B cell (primary cell): ENCODE measurements around the gene TMEM17. TPM values are rescaled to one million over a fixed set of nuclear protein-coding genes. Genes with fewer than 3 reads are reported as not detected.

Source experiments
- ATAC-seq: fragments of 200-7000 bp; cut with Tn5 transposase; one replicate; pipeline ENCODE4 v1.10.0; 2021; ENCODE audit warnings: low read depth, mild to moderate bottlenecking, moderate number of reproducible peaks, moderate library complexity
- CTCF ChIA-PET: fragments of 350-600 bp; sonication (Branson Sonifier 250); formaldehyde crosslinking; loops from one replicate; lab custom pipeline; 2021; ENCODE audit warnings: antibody characterized with exemption, inconsistent platforms; lab: Charles Lee
- POLR2A ChIA-PET: fragments of 350-600 bp; sonication (Branson Sonifier 250); formaldehyde crosslinking; loops from one replicate; lab custom pipeline; 2021; ENCODE audit warnings: antibody characterized with exemption; lab: Charles Lee
- DNase-seq: peaks from one replicate; pipeline ENCODE4 v3.0.0; 2013
- H2AFZ ChIP-seq: 2 replicates; pipeline ENCODE4 v1.6.1; 2012; ENCODE audit warnings: mild to moderate bottlenecking, low read depth, low read length; ENCODE audit not compliant: insufficient read depth, poor library complexity, severe bottlenecking
- H3K27ac ChIP-seq, 2 donors: 1 replicate in 1 of 2; 2 replicates in 1 of 2; pipeline ENCODE4 v1.5.1; 2012 to 2013; ENCODE audit warnings: low read length in 2 of 2, mild to moderate bottlenecking in 2 of 2, moderate library complexity in 1 of 2
- H3K27me3 ChIP-seq, 4 experiments: fragments of 200-600 bp in 1 of 4; sonication (generic) in 1 of 4; replicated peaks in 1 of 4; 1 replicate in 2 of 4; 2 replicates in 2 of 4; pipeline versions ENCODE4 v1.6.1 to v1.7.0; 2013 to 2016; ENCODE audit warnings: low read length in 3 of 4, mild to moderate bottlenecking in 2 of 4, mixed read lengths in 1 of 4, moderate library complexity in 1 of 4; ENCODE audit not compliant: insufficient read depth in 4 of 4, control insufficient read depth in 3 of 4; ENCODE audit errors: control extremely low read depth in 1 of 4
- H3K36me3 ChIP-seq, 2 experiments: replicated peaks in 1 of 2; 1 replicate in 1 of 2; 2 replicates in 1 of 2; pipeline versions ENCODE4 v1.6.1 to v1.7.1; 2013; ENCODE audit warnings: low read length in 1 of 2; ENCODE audit not compliant: insufficient read depth in 2 of 2, control insufficient read depth in 1 of 2; ENCODE audit errors: control extremely low read depth in 1 of 2, extremely low read depth in 1 of 2
- H3K4me1 ChIP-seq, 2 donors: fragments of 200-600 bp in 1 of 2; sonication (generic) in 1 of 2; 1 replicate in 1 of 2; 2 replicates in 1 of 2; pipeline versions ENCODE4 v1.5.1 to v1.6.1; 2013 to 2017; ENCODE audit warnings: low read length in 2 of 2; ENCODE audit not compliant: control insufficient read depth in 2 of 2, insufficient read depth in 2 of 2
- H3K4me2 ChIP-seq: replicated peaks from 2 replicates; pipeline ENCODE3; 2012; ENCODE audit warnings: mild to moderate bottlenecking, low read depth, low read length; ENCODE audit not compliant: poor library complexity, severe bottlenecking
- H3K4me3 ChIP-seq, 5 experiments: fragments of 200-600 bp in 1 of 5; sonication (generic) in 1 of 5; 1 replicate in 3 of 5; 2 replicates in 2 of 5; pipeline versions ENCODE4 v1.5.1 to v1.7.0; 2011 to 2016; ENCODE audit warnings: low read length in 4 of 5, mild to moderate bottlenecking in 4 of 5, low read depth in 2 of 5, control low read depth in 1 of 5, moderate library complexity in 1 of 5; ENCODE audit not compliant: insufficient read depth in 1 of 5; ENCODE audit errors: control extremely low read depth in 1 of 5, extremely low read depth in 1 of 5
- H3K79me2 ChIP-seq: fragments of 200-600 bp; sonication (generic); one replicate; pipeline ENCODE4 v1.6.0; 2016; ENCODE audit warnings: low read length; ENCODE audit not compliant: control insufficient read depth, insufficient read depth
- H3K9ac ChIP-seq: fragments of 200-600 bp; sonication (generic); 2 replicates; pipeline ENCODE4 v1.6.1; 2017; ENCODE audit warnings: mild to moderate bottlenecking, low read length, moderate library complexity
- H3K9me3 ChIP-seq, 3 donors: one replicate each; pipeline versions ENCODE4 v1.6.1 to v1.7.1; 2013; ENCODE audit warnings: low read length in 2 of 3; ENCODE audit not compliant: control insufficient read depth in 2 of 3, insufficient read depth in 1 of 3; ENCODE audit errors: control extremely low read depth in 1 of 3
- H4K20me1 ChIP-seq: 2 replicates; pipeline ENCODE4 v1.6.0; 2012; ENCODE audit warnings: mild to moderate bottlenecking, low read length; ENCODE audit not compliant: insufficient read depth, control insufficient read depth, poor library complexity, severe bottlenecking
- H3K27ac Mint-ChIP-seq: one replicate; pipeline ENCODE4 v1.8.0; 2021; ENCODE audit warnings: mixed read lengths
- H3K27me3 Mint-ChIP-seq: one replicate; pipeline ENCODE4 v1.8.0; 2021; ENCODE audit warnings: mixed read lengths
- H3K4me1 Mint-ChIP-seq: one replicate; pipeline ENCODE4 v1.8.0; 2021; ENCODE audit warnings: mixed read lengths
- H3K4me3 Mint-ChIP-seq: one replicate; pipeline ENCODE4 v1.8.0; 2021; ENCODE audit warnings: mixed read lengths
- H3K9me3 Mint-ChIP-seq: one replicate; pipeline ENCODE4 v1.8.0; 2022; ENCODE audit warnings: mixed read lengths; ENCODE audit not compliant: insufficient read depth
- EZH2 ChIP-seq: IDR thresholded peaks from 2 replicates; pipeline ENCODE4 v1.6.1; 2012; ENCODE audit warnings: borderline replicate concordance, low read depth, mild to moderate bottlenecking, moderate library complexity, low read length; ENCODE audit not compliant: insufficient read depth, poor library complexity, severe bottlenecking
- WGBS: methylation state at CpG from one replicate; pipeline ENCODE4 v1.1.5; 2013; ENCODE audit warnings: missing lambda C conversion rate; ENCODE audit not compliant: insufficient coverage; 5-methylcytosine and 5-hydroxymethylcytosine counted together
- intact Hi-C: fragments of 100-400 bp; cut with micrococcal nuclease; formaldehyde crosslinking; loops from one replicate; pipeline ENCODE4 v1.10.0; 2022
- polyA plus RNA-seq: library from polyadenylated mRNA; depleted of rRNA; stranded (reverse); fragments of >200 nt; gene quantifications from 2 replicates; pipeline ENCODE4 v1.2.3, GENCODE V29; 2012
- total RNA-seq, 2 donors: library from RNA; stranded (reverse); fragments of 120-200 nt in 1 of 2; gene quantifications; 1 replicate in 1 of 2; 2 replicates in 1 of 2; pipeline versions ENCODE4 v1.2.3 to v1.2.4, GENCODE V29; 2013 to 2022
- TF ChIP-seq, protein P1 (sequence below): fragments of 200-600 bp; IDR thresholded peaks from one replicate; pipeline ENCODE4 v1.8.0; 2022; ENCODE audit warnings: antibody characterized with exemption, mild to moderate bottlenecking

The TMEM17 gene
- total and polyA plus RNA-seq, 2 donors (not counting 1 experiment from before 2014, with no cell fraction given), result not detected

DNA sequence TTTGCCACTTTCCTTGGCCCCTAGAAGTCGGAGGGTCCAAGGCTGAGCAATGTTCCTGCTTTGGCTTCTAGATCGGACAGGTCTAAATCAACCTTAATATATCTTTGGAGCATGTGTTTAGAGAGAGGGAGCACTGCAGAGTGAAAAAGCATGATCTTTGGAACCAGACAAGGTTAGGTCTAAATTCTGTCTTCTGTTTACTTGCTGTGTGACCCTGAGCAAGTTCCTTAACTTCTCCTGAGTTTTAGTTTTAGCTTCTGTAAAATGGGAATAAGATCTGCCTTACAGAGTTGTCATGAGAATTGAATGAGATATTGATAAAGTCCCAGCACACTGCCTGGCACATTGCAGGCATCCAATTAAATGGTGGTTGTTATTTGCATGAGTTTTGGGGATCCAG, 13.9 kb downstream of the TMEM17 start:
- Histone ChIP-seq H3K36me3 (no peaks in the 10 kb centered on the region), H4K20me1 (no peaks in the 10 kb centered on the region), H3K4me2 (no peak overlapping the region), H3K9me3 (no peaks in the 10 kb centered on the region), H3K4me1 (no peaks in the 10 kb centered on the region), H3K9ac (no peak overlapping the region), H3K27ac (no peak overlapping the region), H2AFZ (no peak overlapping the region), H3K79me2 (no peaks in the 10 kb centered on the region), H3K27me3 (no peaks in the 10 kb centered on the region), H3K4me3 (no peak overlapping the region)
- DNase-seq, result no peak
- ChIA-PET CTCF (no interaction called here), POLR2A (interaction anchor here (0.5 kb wide), 1 partner anchor 362 kb away, joined by 3 read pairs; no protein-coding TSS in a partner anchor)
- H3K9me3 Mint-ChIP-seq, result no peaks in the 10 kb centered on the region
- H3K4me3 Mint-ChIP-seq, result no peak overlapping the region
- WGBS, result no CpG with 5 or more reads among the region's 2 CpGs
- H3K27me3 Mint-ChIP-seq, result no peaks in the 10 kb centered on the region
- H3K4me1 Mint-ChIP-seq, result no peaks in the 10 kb centered on the region
- no peak overlapping the region for H3K27ac Mint-ChIP-seq
- no peak for ATAC-seq
- intact Hi-C loops, result no loop called here
- no peak for TF ChIP-seq EZH2
- TF ChIP-seq, protein P1, sequence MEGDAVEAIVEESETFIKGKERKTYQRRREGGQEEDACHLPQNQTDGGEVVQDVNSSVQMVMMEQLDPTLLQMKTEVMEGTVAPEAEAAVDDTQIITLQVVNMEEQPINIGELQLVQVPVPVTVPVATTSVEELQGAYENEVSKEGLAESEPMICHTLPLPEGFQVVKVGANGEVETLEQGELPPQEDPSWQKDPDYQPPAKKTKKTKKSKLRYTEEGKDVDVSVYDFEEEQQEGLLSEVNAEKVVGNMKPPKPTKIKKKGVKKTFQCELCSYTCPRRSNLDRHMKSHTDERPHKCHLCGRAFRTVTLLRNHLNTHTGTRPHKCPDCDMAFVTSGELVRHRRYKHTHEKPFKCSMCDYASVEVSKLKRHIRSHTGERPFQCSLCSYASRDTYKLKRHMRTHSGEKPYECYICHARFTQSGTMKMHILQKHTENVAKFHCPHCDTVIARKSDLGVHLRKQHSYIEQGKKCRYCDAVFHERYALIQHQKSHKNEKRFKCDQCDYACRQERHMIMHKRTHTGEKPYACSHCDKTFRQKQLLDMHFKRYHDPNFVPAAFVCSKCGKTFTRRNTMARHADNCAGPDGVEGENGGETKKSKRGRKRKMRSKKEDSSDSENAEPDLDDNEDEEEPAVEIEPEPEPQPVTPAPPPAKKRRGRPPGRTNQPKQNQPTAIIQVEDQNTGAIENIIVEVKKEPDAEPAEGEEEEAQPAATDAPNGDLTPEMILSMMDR, result no peak

DNA sequence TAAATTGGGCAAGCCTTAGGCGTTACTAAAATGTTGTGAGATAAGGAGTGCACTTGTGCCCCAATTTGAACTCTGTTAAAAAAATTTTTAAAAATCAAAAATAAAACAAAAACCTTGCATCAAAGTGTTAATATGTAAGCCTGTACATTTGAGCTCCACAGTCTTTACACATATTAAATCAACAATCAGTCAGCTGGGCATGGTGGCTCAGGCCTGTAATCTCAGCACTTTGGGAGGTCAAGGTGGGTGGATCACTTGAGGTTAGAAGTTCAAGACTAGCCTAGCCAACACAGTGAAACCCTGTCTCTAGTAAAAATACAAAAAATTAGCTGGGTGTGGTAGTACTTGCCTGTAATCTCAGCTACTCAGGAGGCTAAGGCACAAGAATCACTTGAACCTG, 16.3 kb downstream of the TMEM17 start:
- ATAC-seq, result no peak
- Mint-ChIP-seq H3K27me3 (peaks cover under 1% of the 10 kb centered on the region), H3K27ac (no peak overlapping the region), H3K9me3 (no peaks in the 10 kb centered on the region), H3K4me1 (no peaks in the 10 kb centered on the region), H3K4me3 (no peak overlapping the region)
- Histone ChIP-seq H2AFZ (no peak overlapping the region), H3K4me1 (no peaks in the 10 kb centered on the region), H3K27me3 (no peaks in the 10 kb centered on the region), H3K36me3 (no peaks in the 10 kb centered on the region), H3K4me2 (no peak overlapping the region), H3K79me2 (no peaks in the 10 kb centered on the region), H3K9ac (no peak overlapping the region), H4K20me1 (no peaks in the 10 kb centered on the region), H3K4me3 (no peak overlapping the region), H3K9me3 (no peaks in the 10 kb centered on the region), H3K27ac (no peak overlapping the region)
- TF ChIP-seq, protein P1, result no peak
- TF ChIP-seq EZH2, result no peak
- intact Hi-C loops, result no loop called here
- ChIA-PET CTCF (interaction anchor here (1.3 to 2.4 kb wide), 2 partner anchors 14 to 32 kb away, joined by 3 to 5 read pairs; no protein-coding TSS in a partner anchor), POLR2A (no interaction called here)
- no peak for DNase-seq
- no CpG with 5 or more reads among the region's 1 CpG for WGBS
